Psoas muscle (tissue), 8 donors: ENCODE measurements around the gene SHH. TPM values are rescaled to one million over a fixed set of nuclear protein-coding genes. Genes with fewer than 3 reads are reported as not detected.

ENCODE experiments used
- ATAC-seq, 4 donors: fragments of 200-7000 bp; cut with Tn5 transposase; one replicate each; pipeline ENCODE4 v1.9.1; 2020; ENCODE audit warnings: moderate library complexity in 3 of 4, mild to moderate bottlenecking in 2 of 4
- DNase-seq, 2 donors: peaks; one replicate each; pipeline ENCODE4 v3.0.0-alpha.2; 2020
- H3K27ac ChIP-seq: fragments of 200-600 bp; one replicate; pipeline ENCODE4 v1.8.0; 2022
- H3K27me3 ChIP-seq, 3 donors: fragments of 200-600 bp in 1 of 3; one replicate each; pipeline versions ENCODE4 v1.6.1 to v1.8.0; 2013 to 2022; ENCODE audit warnings: low read length in 2 of 3, mild to moderate bottlenecking in 2 of 3, moderate library complexity in 1 of 3; ENCODE audit not compliant: insufficient read depth in 3 of 3
- H3K36me3 ChIP-seq, 2 donors: fragments of 200-600 bp in 1 of 2; one replicate each; pipeline versions ENCODE4 v1.6.1 to v1.8.0; 2013 to 2022; ENCODE audit warnings: low read depth in 1 of 2, mild to moderate bottlenecking in 1 of 2, moderate library complexity in 1 of 2; ENCODE audit not compliant: insufficient read depth in 1 of 2
- H3K4me1 ChIP-seq: fragments of 200-600 bp; one replicate; pipeline ENCODE4 v1.8.0; 2022
- H3K4me3 ChIP-seq: fragments of 200-600 bp; one replicate; pipeline ENCODE4 v1.8.0; 2022; ENCODE audit warnings: mild to moderate bottlenecking
- H3K9me3 ChIP-seq: fragments of 200-600 bp; one replicate; pipeline ENCODE4 v1.8.0; 2022
- CTCF ChIP-seq: fragments of 200-600 bp; IDR thresholded peaks from one replicate; pipeline ENCODE4 v1.8.0; 2022; ENCODE audit warnings: antibody characterized with exemption
- WGBS, 3 donors: extraction: QIAGEN DNeasy Blood & Tissue Kit; methylation state at CpG; one replicate each; pipeline versions ENCODE4 v1.1.6 to v1.1.7; 2013; 5-methylcytosine and 5-hydroxymethylcytosine counted together
- intact Hi-C, 2 donors: fragments of 100-400 bp; cut with DNase I; formaldehyde crosslinking; loops; one replicate each; pipeline versions ENCODE4 v1.11.0 to v1.14.2; 2022
- polyA plus RNA-seq, 3 donors: library from polyadenylated mRNA; stranded (reverse); fragments of 200-250 nt; gene quantifications; one replicate each; pipeline ENCODE4 v1.2.3, GENCODE V29; 2013
- total RNA-seq, 4 donors: library from RNA; stranded (reverse); fragmentation: NEBNext Ultra II Directional in 2 of 4; extraction: Animal tissue kit (Norgen Biotek cat#: 25700) in 2 of 4; gene quantifications; one replicate each; pipeline versions ENCODE4 v1.2.1 to v1.2.4, GENCODE V29; 2021 to 2023
- donor health status: healthy with polysubstance abuse.
- donor health status: DM: no; HTN: no; CAD: no; lungs with moderate emphysema.
- donor health status: Bipolar disorder and iron deficiency.
- donor health status: healthy.
- donor health status: DM: yes; HTN: yes; CAD: no.
- donor health status: DM: no; HTN: no; CAD: no.
- donor health status: DM: no; HTN: no; CAD: no.
- donor health status: DM: yes; HTN: yes; CAD: no.

SHH gene
- total and polyA plus RNA-seq, 7 donors, result 0.01 TPM; not detected in 5

- ATAC-seq, result no peak
- WGBS, 3 donors, result 59 to 64% (median 60%) methylated on average over 14 of the region's 14 CpGs
Observed at GRCh38 chr7:155844019-155844453, 31.8 kb upstream of the SHH start.

GRCh38 chr7:155843426-155844018 lies 31.3 kb upstream of the SHH start:
- 74 to 81% (median 79%) methylated on average over 20 of the region's 20 CpGs for WGBS, 3 donors
- TF ChIP-seq CTCF, result no peak
- no peak for DNase-seq
- intact Hi-C loops, result no loop called here
- no peak for ATAC-seq
- no peak overlapping the region for H3K4me3 ChIP-seq
- no peaks in the 10 kb centered on the region for H3K36me3 ChIP-seq
- H3K27me3 ChIP-seq, result peaks cover 0 to 4% (median 3%) of the 10 kb centered on the region in 3 donors
- H3K27ac ChIP-seq, result no peak overlapping the region
- H3K9me3 ChIP-seq, result no peaks in the 10 kb centered on the region
- no peaks in the 10 kb centered on the region for H3K4me1 ChIP-seq

More at GRCh38 chr7:155844019-155844453, 31.8 kb upstream of the SHH start:
- Histone ChIP-seq H3K4me3 (no peak overlapping the region), H3K36me3 (no peaks in the 10 kb centered on the region), H3K4me1 (no peaks in the 10 kb centered on the region), H3K27me3 (peaks cover 0 to 4% (median 3%) of the 10 kb centered on the region in 3 donors), H3K27ac (no peak overlapping the region), H3K9me3 (no peaks in the 10 kb centered on the region)
- TF ChIP-seq CTCF, result no peak
- intact Hi-C loops, result no loop called here
- no peak for DNase-seq

- no peak for TF ChIP-seq CTCF
- ATAC-seq (no peak), DNase-seq (no peak)
- no peaks in the 10 kb centered on the region for H3K4me1 ChIP-seq
- no peaks in the 10 kb centered on the region for H3K36me3 ChIP-seq
- H3K9me3 ChIP-seq, result no peaks in the 10 kb centered on the region
- H3K27ac ChIP-seq, result no peak overlapping the region
- peaks cover 0 to 4% (median under 1%) of the 10 kb centered on the region in 3 donors for H3K27me3 ChIP-seq
- intact Hi-C loops, result no loop called here
- WGBS, 3 donors, result 75 to 77% (median 76%) methylated on average over 21 of the region's 21 CpGs
- H3K4me3 ChIP-seq, result no peak overlapping the region
Observed at GRCh38 chr7:155842496-155843265, 30.4 kb upstream of the SHH start.

- DNase-seq (no peak), ATAC-seq (no peak)
- H3K36me3 ChIP-seq, result no peaks in the 10 kb centered on the region
- H3K27me3 ChIP-seq, result peaks cover 0 to 4% (median 0%) of the 10 kb centered on the region in 3 donors
- H3K9me3 ChIP-seq, result no peaks in the 10 kb centered on the region
- WGBS, 3 donors, result 81 to 83% (median 83%) methylated on average over 8 of the region's 8 CpGs
- intact Hi-C loops, result no loop called here
- H3K27ac ChIP-seq, result no peak overlapping the region
- no peak for TF ChIP-seq CTCF
- no peaks in the 10 kb centered on the region for H3K4me1 ChIP-seq
- no peak overlapping the region for H3K4me3 ChIP-seq
Observed at GRCh38 chr7:155840909-155841308, 28.6 kb upstream of the SHH start.
